Measurements from ENCODE around the gene FAAP24. TPM values are rescaled to one million over a fixed set of nuclear protein-coding genes. Genes with fewer than 3 reads are reported as not detected.

FAAP24 gene
- total and polyA plus RNA-seq, 2 of the 8 experiments (the other 6 are each of a cell fraction or from before 2014, with no cell fraction given) = 3.3 to 4.2 TPM

GRCh38 chr19:33005440-33005839 lies 33.4 kb downstream of the FAAP24 start:
- Histone ChIP-seq H3K23me2 (ENCODE audit: low read depth, low read length) (no peaks in the 10 kb centered on the region), H3K79me1 (ENCODE audit: low read depth, low read length) (no peaks in the 10 kb centered on the region), H3K4ac (replicated peaks; ENCODE audit: insufficient read length, low read depth, low read length) (no peak overlapping the region), H3K56ac (replicated peaks; ENCODE audit: insufficient read length, low read depth, low read length) (no peak overlapping the region), H3K79me2 (ENCODE audit: control insufficient read depth in 1 of 2, insufficient read depth in 2 of 2, low read length in 2 of 2) (no peaks in the 10 kb centered on the region), H2BK120ac (replicated peaks; ENCODE audit: low read depth, low read length) (no peak overlapping the region), H2AFZ (ENCODE audit: low read length) (no peak overlapping the region), H3K27me3 (replicated peaks in 1 of 4; ENCODE audit: control insufficient read depth in 3 of 4, extremely low read depth in 1 of 4, insufficient read depth in 3 of 4, low read length in 3 of 4) (no peaks in the 10 kb centered on the region), H3K4me2 (ENCODE audit: insufficient read depth in 1 of 2, low read depth in 2 of 2, low read length in 2 of 2) (peak overlapping the region in 1 of 2 experiments; percentile 28; a peak in 1 of 4 replicates), H4K5ac (ENCODE audit: insufficient read length, low read depth, low read length) (no peak overlapping the region), H3K18ac (ENCODE audit: extremely low read depth, low read length) (no peak overlapping the region; the same call in 1 of the 2 replicates), H3K36me3 (ENCODE audit: control insufficient read depth in 2 of 4, insufficient read depth in 4 of 4, low read length in 3 of 4) (peaks cover 0 to 34% (median 12%) of the 10 kb centered on the region in 4 experiments; a peak in 3 of 8 replicates), H3K4me1 (replicated peaks in 1 of 4; ENCODE audit: control insufficient read depth in 3 of 4, insufficient read depth in 4 of 4, low read length in 3 of 4) (no peaks in the 10 kb centered on the region), H4K91ac (replicated peaks; ENCODE audit: insufficient read length, low read length) (no peak overlapping the region), H4K8ac (ENCODE audit: extremely low read depth, insufficient read depth, low read length) (no peak overlapping the region), H3K4me3 (ENCODE audit: extremely low read depth in 1 of 4, insufficient read depth in 2 of 4, low read depth in 3 of 4, low read length in 4 of 4) (no peak overlapping the region), H4K20me1 (replicated peaks in 1 of 2; ENCODE audit: control insufficient read depth in 1 of 2, insufficient read depth in 2 of 2, low read length in 2 of 2) (no peaks in the 10 kb centered on the region), H2AK5ac (ENCODE audit: low read depth, low read length) (no peak overlapping the region), H3K27ac (ENCODE audit: low read depth, low read length) (no peak overlapping the region), H2BK12ac (ENCODE audit: low read depth, low read length) (no peak overlapping the region), H3K14ac (ENCODE audit: insufficient read length) (no peak overlapping the region), H2BK20ac (ENCODE audit: low read length) (no peak overlapping the region), H2BK5ac (ENCODE audit: low read depth, low read length) (no peak overlapping the region), H2BK15ac (ENCODE audit: low read length) (no peak overlapping the region), H3K9me3 (ENCODE audit: insufficient read depth in 2 of 2, low read depth in 1 of 2, low read length in 1 of 2) (no peaks in the 10 kb centered on the region), H3K23ac (ENCODE audit: insufficient read length) (no peak overlapping the region), H3K9ac (replicated peaks in 1 of 4; ENCODE audit: extremely low read depth in 1 of 4, low read depth in 3 of 4, low read length in 3 of 4) (no peak overlapping the region)
- DNase-seq (ENCODE audit: low read depth in 1 of 2, low spot score in 2 of 2) (no peak), FAIRE-seq (no peak)
- TF ChIP-seq SAP30 (IDR thresholded peaks at IDR 0.05; ENCODE audit: insufficient read depth, insufficient replicate concordance, low read length) (no peak), NANOG (IDR thresholded peaks at IDR 0.05; ENCODE audit: insufficient read depth, low read depth, low read length, poor library complexity, severe bottlenecking) (no peak)
- 41% methylated on average over 3 of the region's 5 CpGs; no CpG with 5 or more reads in 1 of the 2 experiments for WGBS, 2 experiments (ENCODE audit: extremely low coverage in 1 of 2, insufficient coverage in 1 of 2, insufficient read length in 1 of 2, insufficient replicate concordance in 2 of 2, low coverage in 1 of 2, low lambda C conversion rate in 2 of 2, missing lambda C conversion rate in 1 of 2)
- POLR2A ChIA-PET (ENCODE audit: partially characterized antibody) = interaction anchor here (1.3 to 1.9 kb wide), 3 partner anchors 13 to 75 kb away, joined by 4 to 6 read pairs (median 5); partner anchors contain the start of gene GPATCH1
- CTCF ChIA-PET (ENCODE audit: partially characterized antibody) = interaction anchor here (0.9 to 1.9 kb wide), 4 partner anchors 17 to 171 kb away, joined by 3 to 4 read pairs (median 4); partner anchors contain the start of gene FAAP24
